ENCODE measurements around the gene MYO7A.

Gene MYO7A

GRCh38 chr11:77187111-77187750 is 59.2 kb downstream of the MYO7A start:
- Histone ChIP-seq H4K20me1 (ENCODE audit: insufficient read depth, low read length) (no peaks in the 10 kb centered on the region), H3K9ac (ENCODE audit: low read length) (no peak overlapping the region), H3K9me3 (ENCODE audit: low read length) (no peaks in the 10 kb centered on the region), H3F3A (ENCODE audit: insufficient read depth, low read length) (no peaks in the 10 kb centered on the region), H3K36me3 (ENCODE audit: insufficient read depth, low read length) (no peaks in the 10 kb centered on the region), H3K27ac (ENCODE audit: low read depth, low read length, poor library complexity, severe bottlenecking) (no peak overlapping the region), H3K79me2 (ENCODE audit: insufficient read depth, low read length) (no peaks in the 10 kb centered on the region), H3K4me3 (ENCODE audit: low read depth, low read length, poor library complexity, severe bottlenecking) (no peak overlapping the region), H3K4me2 (ENCODE audit: low read length) (no peak overlapping the region), H3K9me2 (ENCODE audit: low read depth, low read length) (no peaks in the 10 kb centered on the region), H3K4me1 (ENCODE audit: insufficient read depth, low read length, severe bottlenecking) (no peaks in the 10 kb centered on the region), H2AFZ (ENCODE audit: low read length) (no peak overlapping the region), H3K27me3 (ENCODE audit: insufficient read depth, low read length) (no peaks in the 10 kb centered on the region)
- TF ChIP-seq CTCF (IDR thresholded peaks at IDR 0.05; ENCODE audit: low read length) (no peak), EZH2 (IDR thresholded peaks at IDR 0.05; ENCODE audit: borderline replicate concordance, low read length) (no peak)

- Histone ChIP-seq H3F3A (ENCODE audit: insufficient read depth, low read length) (no peaks in the 10 kb centered on the region), H3K9ac (ENCODE audit: low read length) (no peak overlapping the region), H4K20me1 (ENCODE audit: insufficient read depth, low read length) (no peaks in the 10 kb centered on the region), H3K4me3 (ENCODE audit: low read depth, low read length, poor library complexity, severe bottlenecking) (no peak overlapping the region), H3K79me2 (ENCODE audit: insufficient read depth, low read length) (no peaks in the 10 kb centered on the region), H3K9me3 (ENCODE audit: low read length) (no peaks in the 10 kb centered on the region), H3K9me2 (ENCODE audit: low read depth, low read length) (no peaks in the 10 kb centered on the region), H3K4me1 (ENCODE audit: insufficient read depth, low read length, severe bottlenecking) (no peaks in the 10 kb centered on the region), H3K27ac (ENCODE audit: low read depth, low read length, poor library complexity, severe bottlenecking) (no peak overlapping the region), H2AFZ (ENCODE audit: low read length) (no peak overlapping the region), H3K4me2 (ENCODE audit: low read length) (no peak overlapping the region), H3K27me3 (ENCODE audit: insufficient read depth, low read length) (no peaks in the 10 kb centered on the region), H3K36me3 (ENCODE audit: insufficient read depth, low read length) (no peaks in the 10 kb centered on the region)
- TF ChIP-seq CTCF (IDR thresholded peaks at IDR 0.05; ENCODE audit: low read length) (peak; percentile 90), EZH2 (IDR thresholded peaks at IDR 0.05; ENCODE audit: borderline replicate concordance, low read length) (no peak)
Measured at GRCh38 chr11:77187776-77188632, 60.0 kb downstream of the MYO7A start.

GRCh38 chr11:77188633-77189491 is 60.8 kb downstream of the MYO7A start:
- no peak overlapping the region for H3K9ac ChIP-seq (ENCODE audit: low read length)
- no peaks in the 10 kb centered on the region for H3K79me2 ChIP-seq (ENCODE audit: insufficient read depth, low read length)
- no peaks in the 10 kb centered on the region for H4K20me1 ChIP-seq (ENCODE audit: insufficient read depth, low read length)
- no peak overlapping the region for H3K27ac ChIP-seq (ENCODE audit: low read depth, low read length, poor library complexity, severe bottlenecking)
- H3K9me2 ChIP-seq (ENCODE audit: low read depth, low read length) = no peaks in the 10 kb centered on the region
- no peak overlapping the region for H3K4me3 ChIP-seq (ENCODE audit: low read depth, low read length, poor library complexity, severe bottlenecking)
- no peaks in the 10 kb centered on the region for H3K4me1 ChIP-seq (ENCODE audit: insufficient read depth, low read length, severe bottlenecking)
- TF ChIP-seq CTCF (IDR thresholded peaks at IDR 0.05; ENCODE audit: low read length) (no peak; the same call in 1 of the 2 replicates), EZH2 (IDR thresholded peaks at IDR 0.05; ENCODE audit: borderline replicate concordance, low read length) (no peak)
- H3K9me3 ChIP-seq (ENCODE audit: low read length) = no peaks in the 10 kb centered on the region
- H3K27me3 ChIP-seq (ENCODE audit: insufficient read depth, low read length) = no peaks in the 10 kb centered on the region
- H3K36me3 ChIP-seq (ENCODE audit: insufficient read depth, low read length) = no peaks in the 10 kb centered on the region
- no peaks in the 10 kb centered on the region for H3F3A ChIP-seq (ENCODE audit: insufficient read depth, low read length)
- H2AFZ ChIP-seq (ENCODE audit: low read length) = no peak overlapping the region
- H3K4me2 ChIP-seq (ENCODE audit: low read length) = no peak overlapping the region

All from OCI-LY1 (cell line).